Measurements from ENCODE around the gene AK4. TPM values are rescaled to one million over a fixed set of nuclear protein-coding genes. Genes with fewer than 3 reads are reported as not detected.

AK4 gene
- total and polyA plus RNA-seq, 2 of the 4 experiments (the other 2 are of a cell fraction), result 12.4 to 30.3 TPM

DNA sequence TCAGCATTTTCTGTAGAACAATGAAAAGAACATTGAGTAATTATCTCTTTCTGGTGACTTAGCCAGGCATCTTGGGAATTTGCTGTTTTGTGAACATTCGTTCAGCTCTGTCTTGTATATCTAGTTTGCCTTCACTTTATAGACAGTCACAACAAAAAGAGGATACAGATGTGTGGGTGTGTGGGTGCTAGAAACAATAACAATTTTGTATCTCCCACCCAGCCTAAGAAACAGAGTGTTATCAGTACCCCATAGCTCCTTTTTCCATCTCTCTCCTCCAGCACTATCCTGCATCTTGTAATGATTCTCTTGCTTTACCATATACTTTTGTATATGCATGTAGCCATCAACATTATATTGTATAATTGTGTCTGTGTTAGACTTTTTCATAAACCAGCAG lies 33.0 kb downstream of the AK4 start:
- no peak overlapping the region for H4K91ac ChIP-seq (ENCODE audit: insufficient read depth, low read depth, low read length)
- no peak overlapping the region for H3K56ac ChIP-seq (ENCODE audit: extremely low read depth, insufficient read depth, low read length)
- no peak overlapping the region for H3K4me2 ChIP-seq (ENCODE audit: low read depth, low read length)
- H3K36me3 ChIP-seq (ENCODE audit: control insufficient read depth, insufficient read depth, low read length), result no peaks in the 10 kb centered on the region; the same call in 1 of the 2 replicates
- in situ Hi-C loops (cut with MboI; ENCODE audit: low sequenced_read_pairs), result no loop called here
- H3K14ac ChIP-seq (replicated peaks; ENCODE audit: low read depth, low read length), result no peak overlapping the region
- no peak overlapping the region for H2AK9ac ChIP-seq (replicated peaks; ENCODE audit: low read depth, low read length, poor library complexity)
- H3K23ac ChIP-seq (ENCODE audit: low read depth, low read length), result no peak overlapping the region
- no peak overlapping the region for H2BK15ac ChIP-seq (ENCODE audit: low read depth, low read length)
- BruUV-seq (replicated peaks), result no TSS peak
- ChIA-PET CTCF (no interaction called here), POLR2A (ENCODE audit: unreplicated experiment) (no interaction called here)
- ATAC-seq (ENCODE audit: low read depth) (no peak), DNase-seq (no peak)
- dilution Hi-C loops (cut with HindIII; ENCODE audit: low sequenced_read_pairs, unreplicated experiment), result no loop called here
- H3K4ac ChIP-seq (ENCODE audit: low read depth, low read length), result no peak overlapping the region
- no peak overlapping the region for H3K18ac ChIP-seq (ENCODE audit: low read depth, low read length)
- no peak overlapping the region for H4K5ac ChIP-seq (ENCODE audit: low read depth, low read length)
- no peak for TF ChIP-seq RAD21 (IDR thresholded peaks at IDR 0.05; ENCODE audit: low read length)
- TF ChIP-seq CEBPB (IDR thresholded peaks at IDR 0.05; ENCODE audit: low read depth, low read length), result no peak
- no peak for TF ChIP-seq MAFK (IDR thresholded peaks at IDR 0.05; ENCODE audit: low read depth, low read length)
- TF ChIP-seq CHD1 (IDR thresholded peaks at IDR 0.05; ENCODE audit: low read depth, low read length), result no peak
- TF ChIP-seq, protein P1, sequence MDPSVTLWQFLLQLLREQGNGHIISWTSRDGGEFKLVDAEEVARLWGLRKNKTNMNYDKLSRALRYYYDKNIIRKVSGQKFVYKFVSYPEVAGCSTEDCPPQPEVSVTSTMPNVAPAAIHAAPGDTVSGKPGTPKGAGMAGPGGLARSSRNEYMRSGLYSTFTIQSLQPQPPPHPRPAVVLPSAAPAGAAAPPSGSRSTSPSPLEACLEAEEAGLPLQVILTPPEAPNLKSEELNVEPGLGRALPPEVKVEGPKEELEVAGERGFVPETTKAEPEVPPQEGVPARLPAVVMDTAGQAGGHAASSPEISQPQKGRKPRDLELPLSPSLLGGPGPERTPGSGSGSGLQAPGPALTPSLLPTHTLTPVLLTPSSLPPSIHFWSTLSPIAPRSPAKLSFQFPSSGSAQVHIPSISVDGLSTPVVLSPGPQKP (IDR thresholded peaks at IDR 0.05; ENCODE audit: borderline replicate concordance, low read depth, low read length), result no peak
- TF ChIP-seq RFX5 (IDR thresholded peaks at IDR 0.05; ENCODE audit: low read depth, low read length), result no peak
- TF ChIP-seq CTCF (conservative IDR thresholded peaks at IDR 0.05; ENCODE audit: low read depth, low read length), result no peak
- TF ChIP-seq NFE2L2 (IDR thresholded peaks at IDR 0.05; ENCODE audit: low read depth, low read length), result no peak
- TF ChIP-seq SMC3 (IDR thresholded peaks at IDR 0.05; ENCODE audit: low read depth, low read length), result no peak
- no peak overlapping the region for H2BK5ac ChIP-seq (ENCODE audit: low read depth, low read length, poor library complexity, severe bottlenecking)
- no peak overlapping the region for H2AFZ ChIP-seq (replicated peaks; ENCODE audit: low read length, poor library complexity)
- H2AK5ac ChIP-seq (ENCODE audit: low read depth, low read length), result no peak overlapping the region
- peaks cover 5% of the 10 kb centered on the region; the same call in 1 of the 2 replicates for H3K4me1 ChIP-seq (ENCODE audit: control insufficient read depth, insufficient read depth, low read length)
- H4K20me1 ChIP-seq (ENCODE audit: insufficient read depth, low read length), result no peaks in the 10 kb centered on the region; the same call in 1 of the 2 replicates
- H3K27me3 ChIP-seq (ENCODE audit: control insufficient read depth, insufficient read depth, low read length), result 0 out of 2 replicates have a peak, but pooled peaks cover 4% of the 10 kb centered on the region
- H3K9me1 ChIP-seq (ENCODE audit: insufficient read depth, low read length), result no peaks in the 10 kb centered on the region
- H3K79me1 ChIP-seq (ENCODE audit: low read depth in 1 of 2, low read length in 2 of 2), result peaks cover 0 to 32% of the 10 kb centered on the region in 2 experiments; a peak in 2 of 4 replicates
- no peak overlapping the region for H3K4me3 ChIP-seq (ENCODE audit: insufficient read depth, low read depth, low read length)
- H2BK20ac ChIP-seq (ENCODE audit: low read depth, low read length), result no peak overlapping the region
- H2BK120ac ChIP-seq (ENCODE audit: low read depth, low read length), result no peak overlapping the region
- H3K9me3 ChIP-seq (ENCODE audit: control insufficient read depth, insufficient read depth, low read length), result no peaks in the 10 kb centered on the region
- H4K8ac ChIP-seq (ENCODE audit: low read depth in 2 of 2, low read length in 2 of 2), result no peak overlapping the region
- intact Hi-C loops (cut with micrococcal nuclease), result no loop called here
- no peak overlapping the region for H3K27ac ChIP-seq (ENCODE audit: insufficient read depth, low read length)
- no peak overlapping the region for H3K9ac ChIP-seq (ENCODE audit: low read depth, low read length)
- no CpG with 5 or more reads among the region's 1 CpG for WGBS, 2 experiments (ENCODE audit: extremely low coverage in 2 of 2, insufficient read length in 1 of 2)

All from IMR-90 (cell line).